SK-N-SH (cell line): ENCODE data around the gene FOXL1. TPM values are rescaled to one million over a fixed set of nuclear protein-coding genes. Genes with fewer than 3 reads are reported as not detected.

Experiments used
- CTCF ChIA-PET: fragments of 300-600, 350-600 bp; formaldehyde crosslinking; extraction: SDS; loops from one replicate; lab custom pipeline; 2021; lab: Yijun Ruan, JAX
- POLR2A ChIA-PET: fragments of 350-600 bp; sonication (Branson Sonifier 250); formaldehyde crosslinking; extraction: SDS; loops from one replicate; lab custom pipeline; 2020; ENCODE audit warnings: antibody characterized with exemption, inconsistent platforms; lab: Yijun Ruan, JAX
- DNase-seq: peaks from one replicate; pipeline ENCODE4 v3.0.0; 2012
- H2AFZ ChIP-seq: fragments of 200-600 bp; sonication (generic); 2 replicates; pipeline ENCODE4 v1.8.1; 2016; ENCODE audit warnings: antibody characterized with exemption, mild to moderate bottlenecking, low read depth
- H3F3A ChIP-seq: fragments of 200-600 bp; sonication (generic); replicated peaks from 2 replicates; pipeline ENCODE3; 2016; ENCODE audit warnings: antibody characterized with exemption, mild to moderate bottlenecking; ENCODE audit not compliant: insufficient read depth
- H3K27ac ChIP-seq, 2 experiments: fragments of 200-500 bp in 1 of 2; fragments of 200-600 bp in 1 of 2; sonication (Bioruptor generic) in 1 of 2; sonication (generic), shearing (Covaris generic) in 1 of 2; 2 replicates each; pipeline versions ENCODE4 v1.5.1 to v1.6.1; 2014 to 2016; ENCODE audit warnings: low read depth in 2 of 2, inconsistent platforms in 1 of 2, low read length in 1 of 2, mild to moderate bottlenecking in 1 of 2, mixed read lengths in 1 of 2
- H3K27me3 ChIP-seq: fragments of 200-600 bp; sonication (generic), shearing (Covaris generic); 2 replicates; pipeline ENCODE4 v1.6.1; 2016; ENCODE audit warnings: mixed run types; ENCODE audit not compliant: insufficient read depth
- H3K36me3 ChIP-seq, 2 experiments: fragments of 200-500 bp in 1 of 2; fragments of 200-600 bp in 1 of 2; sonication (Bioruptor generic) in 1 of 2; sonication (generic) in 1 of 2; replicated peaks in 1 of 2; 2 replicates each; pipeline versions ENCODE3 to v1.5.1; 2014 to 2016; ENCODE audit warnings: low read length in 1 of 2, mild to moderate bottlenecking in 1 of 2; ENCODE audit not compliant: insufficient read depth in 2 of 2, control insufficient read depth in 1 of 2
- H3K4me1 ChIP-seq, 2 experiments: fragments of 200-500 bp in 1 of 2; fragments of 200-600 bp in 1 of 2; sonication (Bioruptor generic) in 1 of 2; sonication (generic), shearing (Covaris generic) in 1 of 2; 2 replicates each; pipeline versions ENCODE4 v1.5.1 to v1.6.1; 2014 to 2016; ENCODE audit warnings: low read depth in 1 of 2, low read length in 1 of 2, mixed run types in 1 of 2; ENCODE audit not compliant: insufficient read depth in 2 of 2, control insufficient read depth in 1 of 2
- H3K4me2 ChIP-seq: fragments of 200-600 bp; sonication (generic), shearing (Covaris generic); 2 replicates; pipeline ENCODE4 v1.6.1; 2017; ENCODE audit warnings: mixed run types
- H3K4me3 ChIP-seq, 2 experiments: fragments of 200-500 bp in 1 of 2; fragments of 200-600 bp in 1 of 2; sonication (Bioruptor generic) in 1 of 2; sonication (generic), shearing (Covaris generic) in 1 of 2; 2 replicates each; pipeline versions ENCODE4 v1.5.1 to v1.8.1; 2014 to 2016; ENCODE audit warnings: low read depth in 2 of 2, inconsistent platforms in 1 of 2, low read length in 1 of 2, mild to moderate bottlenecking in 1 of 2, mixed read lengths in 1 of 2, moderate library complexity in 1 of 2
- H3K79me2 ChIP-seq: fragments of 200-600 bp; sonication (generic); 2 replicates; pipeline ENCODE4 v1.8.1; 2017; ENCODE audit warnings: mild to moderate bottlenecking; ENCODE audit not compliant: insufficient read depth
- H3K9ac ChIP-seq: fragments of 200-600 bp; sonication (generic); 2 replicates; pipeline ENCODE4 v1.6.1; 2017; ENCODE audit warnings: mixed run types
- H3K9me2 ChIP-seq: fragments of 200-600 bp; sonication (generic); 2 replicates; pipeline ENCODE4 v1.6.1; 2017; ENCODE audit warnings: mixed run types
- H3K9me3 ChIP-seq: fragments of 200-600 bp; sonication (generic); 2 replicates; pipeline ENCODE4 v1.6.1; 2017; ENCODE audit warnings: mixed run types, mild to moderate bottlenecking, moderate library complexity
- H4K20me1 ChIP-seq: fragments of 200-600 bp; sonication (generic); 2 replicates; pipeline ENCODE4 v1.6.1; 2017; ENCODE audit warnings: mild to moderate bottlenecking, mixed run types; ENCODE audit not compliant: insufficient read depth
- EP300 ChIP-seq, 2 experiments: IDR thresholded peaks; 2 replicates each; pipeline versions ENCODE4 v1.4.0 to v1.6.1; 2012; ENCODE audit warnings: borderline replicate concordance in 1 of 2, low read depth in 1 of 2, low read length in 1 of 2
- FOSL2 ChIP-seq: IDR thresholded peaks from 2 replicates; pipeline ENCODE4 v1.4.0; 2012; ENCODE audit warnings: low read depth, mild to moderate bottlenecking, moderate library complexity, borderline replicate concordance
- GATA2 ChIP-seq: sonication (generic); formaldehyde crosslinking; IDR thresholded peaks from 2 replicates; pipeline ENCODE4 v1.5.0; 2020; ENCODE audit warnings: mild to moderate bottlenecking, missing genetic modification reagents
- JUND ChIP-seq: IDR thresholded peaks from 2 replicates; pipeline ENCODE4 v1.4.0; 2012
- MEF2A ChIP-seq: IDR thresholded peaks from 2 replicates; pipeline ENCODE4 v1.4.0; 2012; ENCODE audit warnings: low read depth, borderline replicate concordance
- MXI1 ChIP-seq: IDR thresholded peaks from 2 replicates; pipeline ENCODE4 v1.6.1; 2012; ENCODE audit warnings: mild to moderate bottlenecking, low read depth, low read length, improper control_type of control experiment
- POLR2AphosphoS5 ChIP-seq: IDR thresholded peaks from 2 replicates; pipeline ENCODE4 v1.6.1; 2012; ENCODE audit warnings: low read depth, low read length
- RAD21 ChIP-seq: IDR thresholded peaks from 2 replicates; pipeline ENCODE4 v1.6.1; 2012; ENCODE audit warnings: mild to moderate bottlenecking, low read length
- SMC3 ChIP-seq: IDR thresholded peaks from 2 replicates; pipeline ENCODE4 v1.6.1; 2012; ENCODE audit warnings: low read depth, low read length, improper control_type of control experiment
- TAF1 ChIP-seq: IDR thresholded peaks from 2 replicates; pipeline ENCODE4 v1.6.1; 2012; ENCODE audit warnings: low read depth, mild to moderate bottlenecking, low read length, moderate library complexity, borderline replicate concordance
- USF1 ChIP-seq: IDR thresholded peaks from 2 replicates; pipeline ENCODE4 v1.4.0; 2012; ENCODE audit warnings: low read depth, borderline replicate concordance
- YY1 ChIP-seq: IDR thresholded peaks from 2 replicates; pipeline ENCODE4 v1.4.0; 2012; ENCODE audit warnings: low read depth, mild to moderate bottlenecking
- ZBTB33 ChIP-seq: IDR thresholded peaks from 2 replicates; pipeline ENCODE4 v1.4.0; 2012; ENCODE audit warnings: low read depth, borderline replicate concordance
- WGBS: methylation state at CpG from one replicate; pipeline ENCODE4 v1.1.6; 2017; ENCODE audit warnings: low lambda C conversion rate; 5-methylcytosine and 5-hydroxymethylcytosine counted together
- polyA plus RNA-seq, 3 experiments: library from polyadenylated mRNA; depleted of rRNA; stranded (reverse); fragments of >200 nt; gene quantifications; 2 replicates each; pipeline ENCODE4 v1.2.3, GENCODE V29; 2012
- TF ChIP-seq, protein P1 (sequence below): IDR thresholded peaks from 2 replicates; pipeline ENCODE4 v1.6.1; 2012; ENCODE audit warnings: mild to moderate bottlenecking, low read depth, low read length, moderate library complexity
- TF ChIP-seq, protein P2 (sequence below): IDR thresholded peaks from 2 replicates; pipeline ENCODE4; 2012

FOXL1 gene
- polyA plus RNA-seq, 1 of the 3 experiments (the other 2 are of a cell fraction) = 2.5 TPM

GRCh38 chr16:86537486-86537885 lies 40.9 kb upstream of the FOXL1 start (continued):
- TF ChIP-seq SMC3 (no peak), MXI1 (no peak), TAF1 (no peak)
- TF ChIP-seq, protein P1, sequence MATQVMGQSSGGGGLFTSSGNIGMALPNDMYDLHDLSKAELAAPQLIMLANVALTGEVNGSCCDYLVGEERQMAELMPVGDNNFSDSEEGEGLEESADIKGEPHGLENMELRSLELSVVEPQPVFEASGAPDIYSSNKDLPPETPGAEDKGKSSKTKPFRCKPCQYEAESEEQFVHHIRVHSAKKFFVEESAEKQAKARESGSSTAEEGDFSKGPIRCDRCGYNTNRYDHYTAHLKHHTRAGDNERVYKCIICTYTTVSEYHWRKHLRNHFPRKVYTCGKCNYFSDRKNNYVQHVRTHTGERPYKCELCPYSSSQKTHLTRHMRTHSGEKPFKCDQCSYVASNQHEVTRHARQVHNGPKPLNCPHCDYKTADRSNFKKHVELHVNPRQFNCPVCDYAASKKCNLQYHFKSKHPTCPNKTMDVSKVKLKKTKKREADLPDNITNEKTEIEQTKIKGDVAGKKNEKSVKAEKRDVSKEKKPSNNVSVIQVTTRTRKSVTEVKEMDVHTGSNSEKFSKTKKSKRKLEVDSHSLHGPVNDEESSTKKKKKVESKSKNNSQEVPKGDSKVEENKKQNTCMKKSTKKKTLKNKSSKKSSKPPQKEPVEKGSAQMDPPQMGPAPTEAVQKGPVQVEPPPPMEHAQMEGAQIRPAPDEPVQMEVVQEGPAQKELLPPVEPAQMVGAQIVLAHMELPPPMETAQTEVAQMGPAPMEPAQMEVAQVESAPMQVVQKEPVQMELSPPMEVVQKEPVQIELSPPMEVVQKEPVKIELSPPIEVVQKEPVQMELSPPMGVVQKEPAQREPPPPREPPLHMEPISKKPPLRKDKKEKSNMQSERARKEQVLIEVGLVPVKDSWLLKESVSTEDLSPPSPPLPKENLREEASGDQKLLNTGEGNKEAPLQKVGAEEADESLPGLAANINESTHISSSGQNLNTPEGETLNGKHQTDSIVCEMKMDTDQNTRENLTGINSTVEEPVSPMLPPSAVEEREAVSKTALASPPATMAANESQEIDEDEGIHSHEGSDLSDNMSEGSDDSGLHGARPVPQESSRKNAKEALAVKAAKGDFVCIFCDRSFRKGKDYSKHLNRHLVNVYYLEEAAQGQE = no peak
- TF ChIP-seq, all 33 proteins: peak for 0

DNA sequence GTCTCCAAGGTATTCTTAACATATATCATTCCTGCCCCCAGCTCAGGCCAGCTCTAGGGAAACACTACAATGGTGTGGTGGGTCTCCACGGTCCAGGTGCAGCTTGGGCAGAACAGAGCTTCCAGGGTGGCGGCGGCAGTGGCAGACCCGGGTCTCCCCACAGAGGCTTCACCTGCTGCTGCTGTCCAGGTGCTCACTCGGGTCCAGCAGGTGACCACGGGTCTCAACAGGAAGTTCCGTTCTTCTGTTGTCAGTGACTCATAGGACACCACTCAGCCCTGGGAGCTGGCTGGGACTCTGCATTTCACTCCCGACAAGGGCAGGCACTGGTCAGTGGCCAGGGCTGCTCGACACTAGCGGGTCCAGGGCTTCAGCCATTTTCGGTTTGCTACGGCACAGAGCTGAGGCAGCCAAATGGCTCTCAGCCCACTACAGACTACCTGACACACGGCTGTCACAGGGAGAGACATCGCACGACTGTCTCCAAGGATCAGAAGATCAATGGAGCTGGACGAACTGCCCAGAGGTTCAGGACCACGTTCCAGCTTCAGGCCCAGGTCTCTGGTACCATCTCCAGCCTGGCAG lies 40.1 kb upstream of the FOXL1 start:
- Histone ChIP-seq H3K27ac (no peak overlapping the region), H2AFZ (no peak overlapping the region), H4K20me1 (no peaks in the 10 kb centered on the region), H3F3A (no peaks in the 10 kb centered on the region), H3K9ac (no peak overlapping the region), H3K4me2 (no peak overlapping the region), H3K36me3 (peaks cover 20 to 59% of the 10 kb centered on the region in 2 experiments), H3K4me1 (no peaks in the 10 kb centered on the region), H3K9me3 (no peaks in the 10 kb centered on the region), H3K9me2 (no peaks in the 10 kb centered on the region), H3K4me3 (no peak overlapping the region), H3K79me2 (no peaks in the 10 kb centered on the region), H3K27me3 (no peaks in the 10 kb centered on the region)
- WGBS = 100% methylated on average over 3 of the region's 17 CpGs
- ChIA-PET POLR2A (no interaction called here), CTCF (interaction anchor here (1.2 kb wide), 1 partner anchor 20 kb away, joined by 4 read pairs; no protein-coding TSS in a partner anchor)
- no peak for TF ChIP-seq SMC3
- no peak for TF ChIP-seq USF1
- TF ChIP-seq MEF2A = no peak
- no peak for DNase-seq

DNA sequence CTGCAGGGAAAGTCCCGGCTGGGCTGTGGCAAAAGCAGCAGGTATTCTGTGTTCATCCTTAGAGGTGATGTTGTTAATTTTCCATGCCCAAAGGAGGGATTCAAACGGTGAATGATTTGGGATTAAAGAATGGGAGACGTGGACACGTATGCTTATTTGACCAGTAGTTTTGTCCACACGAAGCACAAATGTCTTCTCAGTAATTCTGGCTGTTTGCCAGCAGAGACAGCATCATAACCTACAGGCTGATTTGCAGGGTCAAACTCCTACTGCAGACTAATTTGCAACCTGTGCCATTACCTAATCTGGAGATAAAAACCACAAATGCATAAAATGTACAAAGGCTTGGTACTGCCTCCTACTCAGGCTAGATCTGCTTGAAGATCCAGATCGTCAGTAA lies 37.5 kb upstream of the FOXL1 start:
- Histone ChIP-seq H3K4me1 (no peaks in the 10 kb centered on the region), H2AFZ (no peak overlapping the region), H3F3A (no peaks in the 10 kb centered on the region), H3K9me2 (no peaks in the 10 kb centered on the region), H3K79me2 (no peaks in the 10 kb centered on the region), H3K9ac (no peak overlapping the region), H3K27me3 (no peaks in the 10 kb centered on the region), H3K4me3 (no peak overlapping the region), H3K4me2 (no peak overlapping the region), H4K20me1 (no peaks in the 10 kb centered on the region), H3K36me3 (peaks cover 20 to 63% of the 10 kb centered on the region in 2 experiments), H3K9me3 (no peaks in the 10 kb centered on the region), H3K27ac (no peak overlapping the region)
- DNase-seq = no peak
- no peak for TF ChIP-seq ZBTB33
- TF ChIP-seq YY1 = no peak
- no peak for TF ChIP-seq GATA2 (CRISPR knock-in tag)
- no peak for TF ChIP-seq JUND
- TF ChIP-seq POLR2AphosphoS5 = no peak
- TF ChIP-seq MEF2A = no peak
- no peak for TF ChIP-seq EP300 (IDR thresholded peaks at IDR 0.05; ENCODE audit: borderline replicate concordance in 1 of 2, low read depth in 1 of 2, low read length in 1 of 2)
- TF ChIP-seq, protein P2, sequence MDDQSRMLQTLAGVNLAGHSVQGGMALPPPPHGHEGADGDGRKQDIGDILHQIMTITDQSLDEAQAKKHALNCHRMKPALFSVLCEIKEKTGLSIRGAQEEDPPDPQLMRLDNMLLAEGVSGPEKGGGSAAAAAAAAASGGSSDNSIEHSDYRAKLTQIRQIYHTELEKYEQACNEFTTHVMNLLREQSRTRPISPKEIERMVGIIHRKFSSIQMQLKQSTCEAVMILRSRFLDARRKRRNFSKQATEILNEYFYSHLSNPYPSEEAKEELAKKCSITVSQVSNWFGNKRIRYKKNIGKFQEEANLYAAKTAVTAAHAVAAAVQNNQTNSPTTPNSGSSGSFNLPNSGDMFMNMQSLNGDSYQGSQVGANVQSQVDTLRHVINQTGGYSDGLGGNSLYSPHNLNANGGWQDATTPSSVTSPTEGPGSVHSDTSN = no peak
- no peak for TF ChIP-seq RAD21
- no peak for TF ChIP-seq FOSL2
- ChIA-PET POLR2A (no interaction called here), CTCF (no interaction called here)
- WGBS = 97% methylated on average over 6 of the region's 6 CpGs
